Body of pancreas (tissue), 4 donors: ENCODE data around the gene TBC1D24.

ENCODE experiments used
- CTCF ChIP-seq, 7 experiments: fragments of 450-650 bp in 4 of 7; fragments of 200-600 bp in 3 of 7; sonication (generic) in 3 of 7; IDR thresholded peaks; one replicate each; pipeline ENCODE4 v1.5.1; 2016 to 2019; ENCODE audit warnings: antibody characterized with exemption in 7 of 7
- POLR2A ChIP-seq, 3 donors: fragments of 450-650 bp; IDR thresholded peaks; one replicate each; pipeline ENCODE4 v1.6.1; 2016; ENCODE audit warnings: antibody characterized with exemption in 3 of 3, mild to moderate bottlenecking in 2 of 3

DNA sequence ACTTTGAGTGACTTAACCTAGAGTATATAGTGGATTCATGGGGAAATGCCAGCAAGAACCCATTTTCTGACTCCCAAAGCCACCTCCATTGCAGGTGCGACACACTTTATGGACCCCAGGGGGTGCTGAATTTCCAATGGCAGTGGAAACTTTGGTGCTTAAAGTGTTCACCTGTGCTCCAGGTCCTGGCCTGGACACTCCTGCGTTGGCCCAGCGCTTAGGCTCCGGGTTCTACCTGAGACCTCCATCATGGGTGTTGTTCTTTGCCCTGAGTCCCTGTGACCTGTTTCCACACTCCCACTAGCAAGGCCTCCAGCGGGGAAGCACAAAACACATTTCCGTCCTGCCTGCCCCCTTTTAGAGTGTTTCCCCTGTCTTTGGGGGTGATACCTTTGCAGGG, 42.6 kb upstream of the TBC1D24 start:
- no peak for TF ChIP-seq CTCF (IDR thresholded peaks at IDR 0.05)
- TF ChIP-seq POLR2A (IDR thresholded peaks at IDR 0.05): no peak
